ENCODE results near the gene CTNND2. TPM values are rescaled to one million over a fixed set of nuclear protein-coding genes. Genes with fewer than 3 reads are reported as not detected.

The CTNND2 gene
- total RNA-seq, 1 experiment from 2014 or later, result 7.0 TPM

- Histone ChIP-seq H3K4me1 (ENCODE audit: insufficient read depth, low read length) (no peaks in the 10 kb centered on the region), H2BK12ac (ENCODE audit: insufficient read length, low read depth, low read length) (no peak overlapping the region), H4K91ac (ENCODE audit: insufficient read length, low read depth, low read length) (no peak overlapping the region), H3K79me2 (ENCODE audit: insufficient read depth, low read length) (no peaks in the 10 kb centered on the region), H3K4ac (ENCODE audit: low read depth, low read length) (no peak overlapping the region), H4K5ac (ENCODE audit: insufficient read length, low read depth, low read length) (no peak overlapping the region), H3K79me1 (ENCODE audit: insufficient read depth, low read depth, low read length, poor library complexity, severe bottlenecking) (no peaks in the 10 kb centered on the region), H3K27me3 (ENCODE audit: insufficient read depth, low read length) (no peaks in the 10 kb centered on the region), H2AK5ac (ENCODE audit: insufficient read length, low read length) (no peak overlapping the region), H2AFZ (ENCODE audit: low read length) (no peak overlapping the region), H3K4me2 (ENCODE audit: insufficient read depth, insufficient read length, low read length) (no peak overlapping the region), H3K23me2 (ENCODE audit: insufficient read length, low read depth, low read length, poor library complexity, severe bottlenecking) (no peaks in the 10 kb centered on the region), H3K14ac (ENCODE audit: insufficient read depth, low read length) (no peak overlapping the region), H3K18ac (ENCODE audit: insufficient read length, low read depth, low read length) (no peak overlapping the region), H3K9me3 (ENCODE audit: control insufficient read depth, low read depth, low read length) (no peaks in the 10 kb centered on the region), H3K23ac (ENCODE audit: insufficient read length, low read depth, low read length) (no peak overlapping the region), H2BK15ac (ENCODE audit: low read depth, low read length) (no peak overlapping the region), H2BK120ac (ENCODE audit: low read depth, low read length, poor library complexity, severe bottlenecking) (no peak overlapping the region), H3T11ph (ENCODE audit: low read length) (no peak overlapping the region), H3K56ac (ENCODE audit: insufficient read length, low read depth, low read length) (no peak overlapping the region), H2BK5ac (ENCODE audit: insufficient read length, low read length) (no peak overlapping the region), H3K9ac (ENCODE audit: extremely low read depth, insufficient read length, low read length) (no peak overlapping the region), H4K20me1 (ENCODE audit: control insufficient read depth, insufficient read depth, insufficient read length) (no peaks in the 10 kb centered on the region), H4K8ac (replicated peaks; ENCODE audit: insufficient read length, low read depth, low read length) (no peak overlapping the region), H3K27ac (ENCODE audit: insufficient read length, low read depth, low read length) (no peak overlapping the region), H2BK20ac (ENCODE audit: low read depth, low read length, poor library complexity, severe bottlenecking) (no peak overlapping the region)
- Mint-ChIP-seq H3K4me1 (peaks cover 2 to 6% of the 10 kb centered on the region in 2 experiments; a peak in 3 of 4 replicates), H3K36me3 (ENCODE audit: insufficient read depth in 1 of 3, low read depth in 3 of 3) (peaks cover 0 to 5% (median 0%) of the 10 kb centered on the region in 3 experiments; a peak in 4 of 7 replicates), H3K4me3 (no peak overlapping the region), H3K9me3 (no peaks in the 10 kb centered on the region; a peak in 1 of 5 replicates), H3K27me3 (ENCODE audit: low read depth) (peaks cover 3% of the 10 kb centered on the region), H3K27ac (no peak overlapping the region)
- no CpG with 5 or more reads among the region's 4 CpGs for WGBS (ENCODE audit: extremely low coverage, insufficient read length, low lambda C conversion rate)
- TF ChIP-seq CTCF (conservative IDR thresholded peaks at IDR 0.05), result no peak
- DNase-seq, result no peak
These were observed 30.7 kb downstream of the CTNND2 start for GRCh38 chr5:11873587-11873986.
